Measurements from ENCODE around the gene TOMM6. TPM values are rescaled to one million over a fixed set of nuclear protein-coding genes. Genes with fewer than 3 reads are reported as not detected.

The TOMM6 gene
- 167 TPM for total RNA-seq (ENCODE audit: unreplicated experiment)
- long read RNA-seq, transcript TOMM6-201 (3 exons, 595 nt) = major isoform, 48 of 67 reads
- long read RNA-seq, transcript TOMM6-202 (3 exons, 637 nt) = minor isoform, 11 of 67 reads
- long read RNA-seq, partial matches to known transcripts = 0 of 67 reads
- long read RNA-seq, other reads (novel, unspliced or antisense) = 8 of 67 reads

DNA sequence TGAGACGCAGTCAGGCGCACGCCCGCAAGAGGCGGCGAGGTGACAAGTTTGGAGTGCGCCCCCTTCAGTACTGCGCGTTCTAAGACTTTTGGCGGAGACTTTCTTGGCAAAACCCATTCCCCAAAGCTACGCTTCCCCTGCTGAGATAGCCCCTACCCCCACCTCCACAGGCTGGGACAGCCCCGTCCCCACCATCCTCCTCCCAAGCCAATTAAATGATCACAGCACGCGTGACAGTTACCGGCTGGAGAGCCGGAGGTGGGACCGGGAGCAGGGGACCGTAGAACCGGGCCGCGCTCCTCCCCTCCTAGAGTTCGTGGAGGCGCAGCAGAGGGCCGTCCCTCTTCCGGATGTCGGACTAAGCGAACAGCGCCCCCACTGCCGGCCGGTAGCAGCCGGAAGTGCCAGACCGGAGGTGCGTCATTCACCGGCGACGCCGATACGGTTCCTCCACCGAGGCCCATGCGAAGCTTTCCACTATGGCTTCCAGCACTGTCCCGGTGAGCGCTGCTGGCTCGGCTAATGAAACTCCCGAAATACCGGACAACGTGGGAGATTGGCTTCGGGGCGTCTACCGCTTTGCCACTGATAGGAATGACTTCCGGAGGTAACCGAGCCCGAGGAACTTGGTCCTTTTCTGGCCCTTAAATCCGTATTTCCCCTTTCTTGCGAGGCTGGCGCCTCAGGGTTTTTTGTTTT is at the start of gene TOMM6:
TOMM6 (plus strand) TSS at position 476 of the 699 bp plus-strand sequence; CDS start at position 480, 4 bp downstream.
- Mint-ChIP-seq H3K9me3 (ENCODE audit: unreplicated experiment) (no peaks in the 10 kb centered on the region), H3K4me3 (ENCODE audit: unreplicated experiment) (peak within 1 kb of the TSS; percentile 97), H3K4me1 (ENCODE audit: unreplicated experiment) (peaks cover 43% of the 10 kb centered on the region), H3K27me3 (ENCODE audit: unreplicated experiment) (peaks cover 3% of the 10 kb centered on the region), H3K27ac (ENCODE audit: unreplicated experiment) (peak within 1 kb of the TSS; percentile 95), H3K36me3 (ENCODE audit: low read depth, unreplicated experiment) (peaks cover 20% of the 10 kb centered on the region)
- DNase-seq (ENCODE audit: low spot score) = peak; percentile 96
- TF ChIP-seq, protein P1, sequence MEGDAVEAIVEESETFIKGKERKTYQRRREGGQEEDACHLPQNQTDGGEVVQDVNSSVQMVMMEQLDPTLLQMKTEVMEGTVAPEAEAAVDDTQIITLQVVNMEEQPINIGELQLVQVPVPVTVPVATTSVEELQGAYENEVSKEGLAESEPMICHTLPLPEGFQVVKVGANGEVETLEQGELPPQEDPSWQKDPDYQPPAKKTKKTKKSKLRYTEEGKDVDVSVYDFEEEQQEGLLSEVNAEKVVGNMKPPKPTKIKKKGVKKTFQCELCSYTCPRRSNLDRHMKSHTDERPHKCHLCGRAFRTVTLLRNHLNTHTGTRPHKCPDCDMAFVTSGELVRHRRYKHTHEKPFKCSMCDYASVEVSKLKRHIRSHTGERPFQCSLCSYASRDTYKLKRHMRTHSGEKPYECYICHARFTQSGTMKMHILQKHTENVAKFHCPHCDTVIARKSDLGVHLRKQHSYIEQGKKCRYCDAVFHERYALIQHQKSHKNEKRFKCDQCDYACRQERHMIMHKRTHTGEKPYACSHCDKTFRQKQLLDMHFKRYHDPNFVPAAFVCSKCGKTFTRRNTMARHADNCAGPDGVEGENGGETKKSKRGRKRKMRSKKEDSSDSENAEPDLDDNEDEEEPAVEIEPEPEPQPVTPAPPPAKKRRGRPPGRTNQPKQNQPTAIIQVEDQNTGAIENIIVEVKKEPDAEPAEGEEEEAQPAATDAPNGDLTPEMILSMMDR (IDR thresholded peaks at IDR 0.05; ENCODE audit: unreplicated experiment) = peak; percentile 90

DNA sequence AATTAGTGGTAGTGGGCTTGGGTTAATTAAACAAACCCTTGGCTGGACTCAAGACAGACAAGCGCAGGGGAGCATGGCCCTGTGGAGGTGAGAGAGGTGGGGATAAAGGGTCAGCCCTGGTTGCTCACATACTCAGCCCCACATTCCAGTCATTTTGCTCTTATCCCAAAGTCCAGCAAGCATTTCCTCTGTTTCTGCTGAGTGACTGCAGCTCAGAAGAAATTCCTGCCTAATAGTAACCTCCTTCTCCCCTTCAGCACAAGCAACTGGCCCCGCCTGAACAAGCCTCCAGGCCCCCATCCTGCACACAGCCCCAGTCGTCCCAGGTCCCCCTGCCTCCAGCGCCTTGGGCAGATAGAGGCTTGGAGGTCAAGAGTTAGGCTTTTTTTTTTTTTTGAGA is 48.5 kb upstream of the TOMM6 start:
- no peak for DNase-seq (ENCODE audit: low spot score)
- H3K4me1 Mint-ChIP-seq (ENCODE audit: unreplicated experiment) = peaks cover 20% of the 10 kb centered on the region
- H3K9me3 Mint-ChIP-seq (ENCODE audit: unreplicated experiment) = no peaks in the 10 kb centered on the region
- no peak overlapping the region for H3K27ac Mint-ChIP-seq (ENCODE audit: unreplicated experiment)
- no peak overlapping the region for H3K4me3 Mint-ChIP-seq (ENCODE audit: unreplicated experiment)
- H3K36me3 Mint-ChIP-seq (ENCODE audit: low read depth, unreplicated experiment) = no peaks in the 10 kb centered on the region
- TF ChIP-seq, protein P1 (IDR thresholded peaks at IDR 0.05; ENCODE audit: unreplicated experiment) = no peak
- H3K27me3 Mint-ChIP-seq (ENCODE audit: unreplicated experiment) = peaks cover 6% of the 10 kb centered on the region

DNA sequence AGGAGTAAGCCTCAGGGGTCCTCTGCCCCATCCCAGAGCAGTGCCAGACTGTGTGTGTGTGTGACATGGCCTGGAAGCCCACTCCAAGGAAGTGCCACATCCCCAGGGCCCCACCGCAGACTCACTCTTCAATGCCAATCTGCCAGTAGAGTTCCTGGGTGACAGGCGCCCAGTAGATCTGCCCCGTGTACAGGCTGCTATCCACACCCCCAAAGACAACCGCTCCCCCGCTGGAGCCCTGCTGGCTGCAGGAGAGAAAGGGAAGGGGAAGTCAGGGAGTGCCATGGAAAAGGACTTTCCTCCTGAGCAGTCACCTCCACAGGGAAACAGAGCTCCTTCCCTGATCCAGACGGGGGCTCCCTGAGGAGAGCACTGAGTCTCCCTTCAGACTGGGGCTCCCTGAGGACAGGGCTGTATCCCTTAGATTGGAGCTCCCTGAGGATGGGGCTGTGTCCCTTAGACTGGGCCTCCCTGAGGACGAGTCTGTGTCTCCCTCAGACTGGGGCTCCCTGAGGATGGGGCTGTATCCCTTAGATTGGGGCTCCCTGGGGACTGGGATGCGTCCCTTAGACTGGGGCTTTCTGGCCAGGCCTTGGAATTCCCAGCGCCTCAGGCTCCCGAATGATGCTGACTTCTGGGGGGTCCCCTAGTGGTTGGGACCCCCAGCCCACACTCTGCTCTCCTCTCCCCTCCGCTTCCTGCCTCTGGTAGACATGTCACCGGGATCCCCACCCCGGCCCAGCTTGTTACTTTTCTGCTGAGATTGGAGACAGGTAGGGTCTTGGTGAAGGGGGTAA is 46.9 kb upstream of the TOMM6 start:
- Mint-ChIP-seq H3K4me1 (ENCODE audit: unreplicated experiment) (peaks cover 20% of the 10 kb centered on the region), H3K27me3 (ENCODE audit: unreplicated experiment) (peaks cover 6% of the 10 kb centered on the region), H3K27ac (ENCODE audit: unreplicated experiment) (no peak overlapping the region), H3K9me3 (ENCODE audit: unreplicated experiment) (no peaks in the 10 kb centered on the region), H3K4me3 (ENCODE audit: unreplicated experiment) (no peak overlapping the region), H3K36me3 (ENCODE audit: low read depth, unreplicated experiment) (no peaks in the 10 kb centered on the region)
- TF ChIP-seq, protein P1 (IDR thresholded peaks at IDR 0.05; ENCODE audit: unreplicated experiment) = no peak
- no peak for DNase-seq (ENCODE audit: low spot score)

DNA sequence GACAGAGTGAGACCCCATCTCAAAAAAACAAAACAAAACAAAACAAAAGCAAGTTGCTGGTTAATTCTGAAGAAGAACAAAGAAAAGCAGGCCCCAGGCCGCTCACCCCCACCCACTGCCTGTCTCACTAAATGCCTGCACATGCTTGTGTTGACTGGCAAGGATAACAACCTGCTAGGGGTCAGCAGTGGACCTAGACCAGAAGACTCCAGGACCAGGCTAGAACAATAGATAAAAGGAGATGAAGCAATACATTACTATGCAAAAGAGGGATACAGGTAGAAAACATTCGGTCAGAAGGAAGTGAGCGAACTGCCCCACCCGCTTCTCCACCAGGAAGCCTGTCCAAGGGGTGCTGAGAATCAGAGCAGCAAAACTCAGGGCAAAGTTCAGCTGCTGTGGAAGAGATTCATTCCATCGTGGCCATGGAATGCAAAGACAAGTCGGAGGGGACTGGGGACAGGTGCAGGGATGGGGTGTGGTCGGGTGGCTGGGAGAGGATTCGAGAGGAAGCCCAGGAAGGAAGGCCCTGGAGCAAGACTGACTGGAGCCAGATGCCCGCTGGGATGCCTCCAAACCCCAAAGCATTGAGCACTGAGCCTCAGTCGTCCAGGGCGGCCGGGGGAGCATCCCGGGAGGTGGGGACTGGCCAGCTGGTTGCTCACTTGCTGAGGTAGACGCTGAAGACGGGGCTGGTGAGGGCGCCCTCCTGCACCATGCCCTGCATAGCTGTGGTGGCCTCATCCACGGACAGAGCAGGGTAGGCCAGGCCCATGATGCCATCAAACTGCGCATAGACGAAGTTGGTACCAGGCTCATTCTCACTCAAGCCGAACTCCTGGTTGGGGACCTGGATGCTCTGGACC is 45.6 kb upstream of the TOMM6 start:
- TF ChIP-seq, protein P1 (IDR thresholded peaks at IDR 0.05; ENCODE audit: unreplicated experiment) = no peak
- Mint-ChIP-seq H3K4me1 (ENCODE audit: unreplicated experiment) (peaks cover 11% of the 10 kb centered on the region), H3K27me3 (ENCODE audit: unreplicated experiment) (peaks cover 8% of the 10 kb centered on the region), H3K4me3 (ENCODE audit: unreplicated experiment) (no peak overlapping the region), H3K27ac (ENCODE audit: unreplicated experiment) (no peak overlapping the region), H3K9me3 (ENCODE audit: unreplicated experiment) (no peaks in the 10 kb centered on the region), H3K36me3 (ENCODE audit: low read depth, unreplicated experiment) (no peaks in the 10 kb centered on the region)
- DNase-seq (ENCODE audit: low spot score) = no peak
